Activated T-helper 2 cell treated with anti-CD3 and anti-CD28 coated beads, Interferon-gamma antibody, Interleukin-2, Interleukin-4, amounts not matched to agents 10 μg/mL and 5 μg/mL and 100 μg/mL, durations not matched to agents 14 hours and 24 hours and 36 hours (primary cell): ENCODE measurements around the gene GLTP. TPM values are rescaled to one million over a fixed set of nuclear protein-coding genes. Genes with fewer than 3 reads are reported as not detected.

Source experiments
- DNase-seq: peaks from one replicate; pipeline ENCODE4 v3.0.0; 2021; ENCODE audit warnings: low spot score
- H3K27ac Mint-ChIP-seq: one replicate; pipeline ENCODE4 v1.8.0; 2021; ENCODE audit warnings: mixed read lengths
- H3K27me3 Mint-ChIP-seq: one replicate; pipeline ENCODE4 v1.8.0; 2021; ENCODE audit warnings: low read depth, mixed read lengths
- H3K36me3 Mint-ChIP-seq: one replicate; pipeline ENCODE4 v1.8.0; 2021; ENCODE audit warnings: low read depth, mixed read lengths
- H3K4me1 Mint-ChIP-seq: one replicate; pipeline ENCODE4 v1.8.0; 2021; ENCODE audit warnings: low read depth, mixed read lengths
- H3K4me3 Mint-ChIP-seq: one replicate; pipeline ENCODE4 v1.8.0; 2021; ENCODE audit warnings: low read depth, mild to moderate bottlenecking, moderate library complexity, mixed read lengths
- H3K9me3 Mint-ChIP-seq: one replicate; pipeline ENCODE4 v1.8.0; 2021; ENCODE audit warnings: mixed read lengths
- intact Hi-C: fragments of 100-400 bp; cut with micrococcal nuclease; formaldehyde crosslinking; loops from one replicate; pipeline ENCODE4 v1.15.1; 2023
- total RNA-seq: library from RNA; stranded (reverse); gene quantifications from 2 replicates; pipeline ENCODE4 v1.2.3, GENCODE V29; 2022

GLTP gene
- total RNA-seq, 1 donor from 2014 or later = 27.2 TPM

DNA sequence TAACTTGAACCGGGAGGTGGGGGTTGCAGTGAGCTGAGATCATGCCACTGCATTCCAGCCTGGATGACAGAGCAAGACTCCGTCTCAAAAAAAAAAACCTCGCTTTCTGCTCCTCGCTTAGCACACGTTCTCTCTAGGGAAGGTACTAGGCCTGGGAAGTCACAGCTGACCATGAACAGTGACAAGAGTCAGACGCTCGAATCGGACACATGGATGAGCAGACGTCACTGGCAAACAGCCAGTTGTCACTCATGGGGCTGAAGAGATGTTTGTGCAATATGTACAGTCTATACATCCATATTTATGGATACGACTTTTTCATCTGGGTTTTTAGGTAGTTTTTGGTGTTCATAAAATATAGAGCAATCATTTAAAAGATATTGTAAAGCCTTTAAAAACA, 39.1 kb upstream of the GLTP start:
- H3K4me1 Mint-ChIP-seq = no peaks in the 10 kb centered on the region
- no peak overlapping the region for H3K4me3 Mint-ChIP-seq
- no peak overlapping the region for H3K27ac Mint-ChIP-seq
- DNase-seq = no peak
- intact Hi-C loops = no loop called here
- H3K9me3 Mint-ChIP-seq = no peaks in the 10 kb centered on the region
- H3K27me3 Mint-ChIP-seq = no peaks in the 10 kb centered on the region
- H3K36me3 Mint-ChIP-seq = peaks cover 60% of the 10 kb centered on the region

DNA sequence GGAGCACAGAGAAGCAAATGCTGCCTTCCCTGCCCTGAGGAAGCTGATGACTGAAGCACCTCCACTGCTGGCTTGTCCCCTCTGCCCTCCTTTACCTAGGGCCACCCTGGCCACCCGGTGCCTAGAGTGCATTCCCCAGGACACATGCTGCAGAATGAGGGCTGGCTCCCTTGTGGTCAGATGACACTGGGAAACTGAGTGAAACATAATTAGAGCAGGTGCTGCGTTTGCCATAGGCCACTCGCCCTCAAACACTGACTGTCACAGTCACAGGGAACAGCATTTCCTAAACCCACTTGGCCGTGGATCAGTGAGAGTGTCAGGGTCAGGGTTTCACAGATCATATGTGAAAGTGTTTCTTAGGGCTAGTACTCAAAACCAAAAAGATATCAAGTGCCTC, 35.7 kb upstream of the GLTP start:
- H3K27me3 Mint-ChIP-seq = no peaks in the 10 kb centered on the region
- H3K27ac Mint-ChIP-seq = no peak overlapping the region
- intact Hi-C loops = no loop called here
- no peak for DNase-seq
- H3K9me3 Mint-ChIP-seq = no peaks in the 10 kb centered on the region
- H3K36me3 Mint-ChIP-seq = peaks cover 78% of the 10 kb centered on the region
- H3K4me1 Mint-ChIP-seq = no peaks in the 10 kb centered on the region
- H3K4me3 Mint-ChIP-seq = no peak overlapping the region

DNA sequence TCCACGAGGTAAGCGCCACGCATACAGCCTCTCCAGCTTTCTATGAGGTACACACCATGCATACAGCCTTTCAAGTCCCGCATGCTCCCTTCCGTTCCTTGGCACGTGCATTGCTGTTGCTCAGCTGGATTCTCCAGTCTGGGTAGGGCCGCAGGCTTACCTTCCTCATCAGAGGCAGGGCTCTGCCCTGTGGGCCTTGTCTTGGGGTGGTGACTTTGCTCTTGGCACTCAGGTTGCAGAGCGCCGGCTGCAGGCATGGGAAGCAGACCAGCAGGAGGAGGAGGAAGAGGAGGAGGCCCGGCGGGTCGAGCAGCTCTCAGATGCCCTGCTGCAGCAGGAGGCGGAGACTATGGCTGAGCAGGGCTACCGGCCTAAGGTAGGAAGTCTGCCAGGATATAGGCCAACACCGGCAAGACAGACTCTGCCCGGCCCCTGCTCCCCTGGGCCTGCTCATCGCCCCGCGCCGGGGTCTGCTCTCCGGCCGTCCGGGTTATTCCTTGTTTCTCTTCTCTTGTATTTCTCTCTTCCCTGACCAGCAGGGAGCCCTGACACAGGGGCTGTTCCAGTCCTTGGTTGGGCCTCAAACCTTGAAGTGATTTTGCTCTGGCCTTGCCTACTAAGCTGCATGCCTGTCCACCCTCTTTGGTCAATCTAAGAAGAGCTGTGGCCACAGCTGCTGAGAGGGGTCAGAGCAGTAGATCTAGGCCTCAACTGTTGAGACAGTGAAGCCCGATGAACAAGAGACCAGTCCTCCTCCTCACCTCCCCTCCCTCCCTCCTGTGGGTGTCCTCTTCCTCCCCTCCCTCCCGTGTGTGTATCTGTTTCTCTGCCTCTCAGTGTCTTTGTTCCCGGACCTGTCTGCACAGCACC, 35.1 kb upstream of the GLTP start:
- Mint-ChIP-seq H3K27me3 (no peaks in the 10 kb centered on the region), H3K4me3 (no peak overlapping the region), H3K9me3 (no peaks in the 10 kb centered on the region), H3K4me1 (no peaks in the 10 kb centered on the region), H3K27ac (no peak overlapping the region), H3K36me3 (peaks cover 78% of the 10 kb centered on the region)
- intact Hi-C loops = no loop called here
- no peak for DNase-seq

DNA sequence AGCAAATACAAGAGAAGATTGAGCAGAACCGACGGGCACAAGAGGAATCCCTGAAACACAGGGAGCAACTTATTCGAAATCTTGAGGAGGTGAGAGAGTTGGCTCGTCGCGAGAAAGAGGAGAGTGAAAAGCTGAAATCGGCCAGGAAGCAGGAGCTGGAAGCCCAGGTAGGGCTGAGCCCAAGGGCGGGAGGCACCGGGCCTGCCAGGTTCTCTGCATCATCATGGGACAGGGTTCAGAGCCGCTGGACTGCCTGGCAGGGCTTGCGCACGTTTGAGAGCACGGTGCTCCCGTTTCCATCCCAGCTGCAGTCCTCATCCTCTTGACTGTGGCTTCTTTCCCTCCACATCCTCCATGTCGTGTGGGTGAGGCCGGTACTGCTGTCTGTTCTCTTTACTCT, 34.1 kb upstream of the GLTP start:
- Mint-ChIP-seq H3K27me3 (no peaks in the 10 kb centered on the region), H3K4me1 (no peaks in the 10 kb centered on the region), H3K9me3 (no peaks in the 10 kb centered on the region), H3K4me3 (no peak overlapping the region), H3K36me3 (peaks cover 71% of the 10 kb centered on the region), H3K27ac (no peak overlapping the region)
- no peak for DNase-seq
- intact Hi-C loops = no loop called here

DNA sequence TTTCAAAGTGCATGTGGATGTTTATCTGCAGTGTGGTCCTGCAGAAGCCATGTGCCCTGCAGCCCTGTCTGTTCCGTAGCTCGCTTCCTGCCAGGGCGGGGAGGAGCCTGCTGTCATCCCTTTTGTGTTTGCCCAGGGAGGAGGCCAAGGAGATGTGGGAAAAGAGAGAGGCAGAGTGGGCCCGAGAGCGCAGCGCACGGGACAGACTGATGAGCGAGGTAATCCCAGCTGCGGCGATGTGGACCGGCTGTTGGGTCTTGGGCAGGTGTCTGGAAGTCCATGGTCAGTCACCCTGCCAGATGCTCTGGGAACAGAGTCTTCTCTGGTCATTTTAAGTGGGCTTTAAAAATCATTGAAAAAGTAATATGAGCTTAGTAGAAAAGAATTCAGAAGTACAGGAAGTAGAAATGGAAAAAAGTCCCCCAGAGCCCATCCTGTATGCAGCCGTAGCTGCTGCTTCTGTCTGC, 32.5 kb upstream of the GLTP start:
- Mint-ChIP-seq H3K27me3 (no peaks in the 10 kb centered on the region), H3K36me3 (peaks cover 75% of the 10 kb centered on the region), H3K9me3 (no peaks in the 10 kb centered on the region), H3K27ac (no peak overlapping the region), H3K4me3 (no peak overlapping the region), H3K4me1 (no peaks in the 10 kb centered on the region)
- intact Hi-C loops = no loop called here
- DNase-seq = no peak

DNA sequence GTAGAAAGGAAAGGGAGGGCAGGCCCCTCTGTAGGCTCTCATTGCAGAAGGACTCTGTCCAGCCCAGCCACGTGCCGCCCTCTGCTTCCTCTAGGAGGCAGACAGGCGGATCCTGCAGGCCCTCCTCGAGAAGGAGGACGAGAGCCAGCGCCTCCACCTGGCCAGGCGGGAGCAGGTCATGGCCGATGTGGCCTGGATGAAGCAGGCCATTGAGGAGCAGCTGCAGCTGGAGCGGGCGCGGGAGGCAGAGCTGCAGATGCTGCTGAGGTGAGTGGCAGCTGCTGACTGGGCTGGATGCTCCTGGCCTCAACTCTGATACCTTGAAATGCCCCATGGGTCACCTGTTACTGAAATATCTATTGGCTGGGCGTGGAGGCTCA, 30.6 kb upstream of the GLTP start:
- H3K27me3 Mint-ChIP-seq = no peaks in the 10 kb centered on the region
- DNase-seq = no peak
- H3K4me3 Mint-ChIP-seq = no peak overlapping the region
- H3K4me1 Mint-ChIP-seq = no peaks in the 10 kb centered on the region
- no peak overlapping the region for H3K27ac Mint-ChIP-seq
- intact Hi-C loops = no loop called here
- no peaks in the 10 kb centered on the region for H3K9me3 Mint-ChIP-seq
- peaks cover 73% of the 10 kb centered on the region for H3K36me3 Mint-ChIP-seq

DNA sequence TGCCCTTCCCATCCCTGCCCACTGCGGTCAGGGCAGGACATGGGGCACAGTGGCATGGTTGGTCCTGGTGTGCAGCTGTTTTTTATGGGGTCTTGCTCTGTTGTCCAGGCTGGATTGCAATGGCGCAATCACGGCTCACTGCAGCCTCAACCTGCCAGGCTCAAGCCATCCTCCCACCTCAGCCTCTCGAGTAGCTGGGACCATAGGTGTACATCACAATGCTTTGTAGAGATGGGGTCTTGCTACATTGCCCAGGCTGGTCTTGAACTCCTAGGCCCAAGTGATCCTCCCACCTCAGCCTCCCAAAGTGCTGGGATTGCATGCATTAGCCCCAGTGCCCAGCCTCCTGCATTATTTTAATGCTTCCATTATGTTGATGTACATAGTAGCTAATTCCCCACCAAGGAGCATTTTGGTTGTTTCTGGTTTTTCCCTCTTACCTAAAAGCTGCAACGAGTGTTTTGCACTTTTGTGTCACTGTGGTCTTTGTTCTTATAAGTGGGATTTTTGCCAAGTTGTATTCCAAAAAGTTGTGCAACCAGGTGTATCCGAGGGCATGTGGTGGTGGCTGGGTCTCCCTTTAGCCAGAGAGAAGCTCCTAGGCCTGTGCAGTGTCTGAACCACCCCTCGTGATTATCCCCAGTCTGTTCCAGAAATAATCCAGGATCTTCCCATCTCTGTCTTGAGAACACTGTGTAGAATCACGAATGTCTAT, 30.1 kb upstream of the GLTP start:
- H3K36me3 Mint-ChIP-seq = peaks cover 70% of the 10 kb centered on the region
- no peaks in the 10 kb centered on the region for H3K9me3 Mint-ChIP-seq
- H3K4me1 Mint-ChIP-seq = no peaks in the 10 kb centered on the region
- no peak overlapping the region for H3K27ac Mint-ChIP-seq
- DNase-seq = no peak
- intact Hi-C loops = no loop called here
- H3K27me3 Mint-ChIP-seq = no peaks in the 10 kb centered on the region
- H3K4me3 Mint-ChIP-seq = no peak overlapping the region

DNA sequence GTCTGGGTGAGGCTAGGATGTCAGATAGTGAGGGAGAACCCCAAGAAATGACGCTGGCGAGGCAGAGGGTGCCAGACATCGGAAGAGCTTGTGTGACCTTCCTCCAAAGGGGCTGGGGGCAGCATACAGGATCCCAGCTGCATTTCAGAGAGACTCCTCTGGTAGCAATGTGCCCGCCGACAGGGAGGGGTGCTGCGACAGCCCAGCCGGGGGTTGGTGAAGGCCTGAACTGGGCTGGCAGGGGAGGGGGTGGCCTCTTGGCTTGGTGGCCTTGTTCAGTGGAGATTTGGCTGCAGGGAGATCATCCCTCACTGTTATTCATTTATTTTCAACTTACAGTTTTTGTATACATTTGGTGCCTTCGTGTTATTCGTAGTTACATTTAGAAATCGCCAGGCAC, 25.0 kb upstream of the GLTP start:
- H3K4me1 Mint-ChIP-seq = peaks cover 11% of the 10 kb centered on the region
- DNase-seq = no peak
- no peak overlapping the region for H3K4me3 Mint-ChIP-seq
- H3K9me3 Mint-ChIP-seq = no peaks in the 10 kb centered on the region
- intact Hi-C loops = no loop called here
- H3K36me3 Mint-ChIP-seq = peaks cover 55% of the 10 kb centered on the region
- H3K27ac Mint-ChIP-seq = no peak overlapping the region
- no peaks in the 10 kb centered on the region for H3K27me3 Mint-ChIP-seq

DNA sequence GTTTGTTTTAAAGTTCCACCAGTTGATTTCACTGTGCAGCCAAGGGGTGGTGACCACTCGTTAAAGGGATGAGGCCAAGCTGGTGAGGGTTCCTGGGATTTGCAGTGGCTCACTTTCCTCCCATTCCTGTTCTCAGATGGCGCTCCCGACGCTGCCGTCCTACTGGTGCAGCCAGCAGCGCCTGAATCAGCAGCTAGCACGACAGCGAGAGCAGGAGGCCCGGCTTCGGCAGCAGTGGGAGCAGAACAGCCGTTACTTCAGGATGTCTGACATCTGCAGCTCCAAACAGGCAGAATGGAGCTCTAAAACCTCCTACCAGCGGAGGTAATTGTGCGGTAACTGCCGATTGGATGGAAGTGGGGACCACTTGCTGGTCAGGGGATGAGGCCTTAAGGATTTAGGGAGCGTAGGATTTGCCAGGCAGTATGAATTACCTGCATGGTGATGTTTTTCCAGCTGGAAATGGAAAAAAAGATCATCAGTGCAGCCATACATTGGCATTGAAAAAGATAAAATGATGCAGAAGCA, 22.6 kb upstream of the GLTP start:
- H3K27me3 Mint-ChIP-seq = no peaks in the 10 kb centered on the region
- H3K4me3 Mint-ChIP-seq = no peak overlapping the region
- DNase-seq = no peak
- no peaks in the 10 kb centered on the region for H3K9me3 Mint-ChIP-seq
- H3K4me1 Mint-ChIP-seq = peaks cover 13% of the 10 kb centered on the region
- intact Hi-C loops = loop anchor here (5.0 kb wide), 1 partner anchor 331 kb away; the partner anchor contains the start of genes MMAB and MVK
- peaks cover 42% of the 10 kb centered on the region for H3K36me3 Mint-ChIP-seq
- H3K27ac Mint-ChIP-seq = no peak overlapping the region

DNA sequence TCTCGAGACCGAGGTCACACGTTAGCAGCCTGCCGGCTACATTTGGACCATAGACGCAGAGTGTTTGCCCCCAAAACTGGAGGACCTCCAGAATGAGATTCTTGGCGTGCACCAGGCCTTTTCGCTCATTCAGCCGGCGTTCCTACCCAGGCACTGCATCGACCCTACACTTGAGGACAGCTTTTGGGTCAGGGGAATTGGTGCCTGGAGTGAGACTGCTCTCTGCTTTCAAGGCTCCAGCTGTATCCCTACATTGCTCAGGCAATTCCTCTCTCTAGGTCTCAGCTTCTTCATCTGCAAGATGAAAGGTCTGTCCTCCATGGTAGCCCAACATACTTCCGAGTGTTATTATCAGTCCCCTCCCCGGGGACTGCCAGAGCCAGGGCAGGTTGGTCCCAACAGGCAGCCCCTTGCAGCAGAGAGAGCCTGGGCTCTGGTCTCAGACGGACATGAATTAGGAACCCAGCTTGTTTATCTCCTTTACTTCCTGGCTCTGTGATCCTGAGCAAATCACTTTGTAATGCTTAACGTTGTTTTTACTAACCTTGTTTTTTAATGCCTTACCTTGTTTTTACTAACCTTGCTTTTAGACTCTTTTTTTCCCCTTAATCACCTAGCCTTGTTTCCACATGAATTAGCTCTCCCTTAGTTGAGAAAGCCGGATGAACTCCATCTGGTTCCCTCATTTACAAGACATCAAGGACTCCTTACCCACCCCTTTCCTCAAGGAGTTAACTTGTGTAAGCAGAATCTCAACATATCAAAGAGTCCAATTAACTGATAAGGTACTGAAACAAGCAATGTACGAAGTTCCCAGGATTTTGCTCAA, 20.6 kb upstream of the GLTP start:
- no peaks in the 10 kb centered on the region for H3K9me3 Mint-ChIP-seq
- no peaks in the 10 kb centered on the region for H3K27me3 Mint-ChIP-seq
- peaks cover 15% of the 10 kb centered on the region for H3K4me1 Mint-ChIP-seq
- H3K27ac Mint-ChIP-seq = peak overlapping the region; percentile 85
- peaks cover 24% of the 10 kb centered on the region for H3K36me3 Mint-ChIP-seq
- H3K4me3 Mint-ChIP-seq = peak overlapping the region; percentile 96
- intact Hi-C loops = loop anchor here (1.0 to 5.0 kb wide), 3 partner anchors 21 to 329 kb away; partner anchors contain the start of genes GLTP, MMAB and MVK
- no peak for DNase-seq

DNA sequence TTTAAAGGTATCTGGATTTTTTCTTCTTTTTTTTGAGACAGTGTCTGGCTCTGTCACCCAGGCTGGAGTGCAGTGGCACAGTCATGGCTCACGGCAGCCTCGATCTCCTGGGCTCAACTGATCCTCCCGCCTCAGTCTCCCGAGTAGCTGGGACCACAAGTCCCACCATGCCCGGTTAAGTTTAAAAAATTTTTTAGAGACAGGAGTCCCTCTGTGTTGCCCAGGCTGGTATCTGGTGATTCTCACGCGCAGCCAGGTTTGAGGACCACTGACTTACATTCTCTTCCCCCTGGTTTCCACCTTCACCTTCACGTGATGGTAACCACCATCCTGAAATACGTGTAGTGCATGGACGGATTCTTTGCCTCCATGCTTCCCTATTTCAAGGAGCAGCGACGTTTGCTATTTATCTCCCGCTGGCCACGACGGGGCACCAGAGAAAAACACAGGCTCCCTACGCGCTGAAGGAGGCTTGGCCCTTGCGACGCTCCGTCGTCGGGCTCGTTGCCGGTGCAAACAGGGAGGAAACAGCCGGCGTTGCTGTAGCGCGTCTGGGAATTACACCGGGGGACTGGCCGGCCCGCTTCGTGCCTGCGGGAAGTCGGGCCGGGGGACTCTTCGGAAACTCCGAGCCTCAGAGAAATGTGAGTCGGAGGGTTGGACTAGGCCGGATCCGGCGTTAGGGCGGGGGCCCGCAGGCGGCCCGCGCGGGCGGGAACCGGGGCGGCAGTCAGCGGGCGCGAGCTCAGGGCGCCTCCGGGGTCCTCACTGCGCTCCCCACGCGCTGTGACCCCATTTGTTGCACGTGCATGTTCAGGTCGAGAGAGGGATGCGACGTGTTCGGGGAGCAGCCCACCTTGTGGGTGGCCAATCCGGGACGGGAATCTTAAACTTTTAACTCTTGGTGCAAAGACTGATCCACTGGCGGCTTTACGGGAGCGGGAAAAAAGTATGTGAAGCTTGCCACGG, 19.7 kb upstream of the GLTP start, which contains the start of gene TCHP:
Gene TCHP, plus strand, starts transcription at position 492 of the 969 bp plus-strand sequence. CDS start 2,753 bp downstream, outside the sequence.
- H3K4me1 Mint-ChIP-seq = peaks cover 15% of the 10 kb centered on the region
- intact Hi-C loops = loop anchor here (1.0 to 5.0 kb wide), 3 partner anchors 20 to 328 kb away; partner anchors contain the start of genes GLTP, MMAB and MVK
- peaks cover 19% of the 10 kb centered on the region for H3K36me3 Mint-ChIP-seq
- peak; percentile 69 for DNase-seq
- no peaks in the 10 kb centered on the region for H3K27me3 Mint-ChIP-seq
- H3K27ac Mint-ChIP-seq = peak within 1 kb of the TSS; percentile 98
- no peaks in the 10 kb centered on the region for H3K9me3 Mint-ChIP-seq
- H3K4me3 Mint-ChIP-seq = peak within 1 kb of the TSS; percentile 96
